RKO (cell line): ENCODE results near the gene DOCK9.
"Not testable (repeated sequence)": the region's sequence is repeated elsewhere in the genome, so short reads cannot be mapped to it uniquely, and the experiment has no call there.

Source experiments
- DNase-seq: peaks from one replicate; pipeline ENCODE4 v3.0.0-alpha.2; 2016; ENCODE audit warnings: low spot score

Gene DOCK9

GRCh38 chr13:98772794-98773452, 204.9 kb downstream of the DOCK9 start:
- DNase-seq, result no peak

DNA sequence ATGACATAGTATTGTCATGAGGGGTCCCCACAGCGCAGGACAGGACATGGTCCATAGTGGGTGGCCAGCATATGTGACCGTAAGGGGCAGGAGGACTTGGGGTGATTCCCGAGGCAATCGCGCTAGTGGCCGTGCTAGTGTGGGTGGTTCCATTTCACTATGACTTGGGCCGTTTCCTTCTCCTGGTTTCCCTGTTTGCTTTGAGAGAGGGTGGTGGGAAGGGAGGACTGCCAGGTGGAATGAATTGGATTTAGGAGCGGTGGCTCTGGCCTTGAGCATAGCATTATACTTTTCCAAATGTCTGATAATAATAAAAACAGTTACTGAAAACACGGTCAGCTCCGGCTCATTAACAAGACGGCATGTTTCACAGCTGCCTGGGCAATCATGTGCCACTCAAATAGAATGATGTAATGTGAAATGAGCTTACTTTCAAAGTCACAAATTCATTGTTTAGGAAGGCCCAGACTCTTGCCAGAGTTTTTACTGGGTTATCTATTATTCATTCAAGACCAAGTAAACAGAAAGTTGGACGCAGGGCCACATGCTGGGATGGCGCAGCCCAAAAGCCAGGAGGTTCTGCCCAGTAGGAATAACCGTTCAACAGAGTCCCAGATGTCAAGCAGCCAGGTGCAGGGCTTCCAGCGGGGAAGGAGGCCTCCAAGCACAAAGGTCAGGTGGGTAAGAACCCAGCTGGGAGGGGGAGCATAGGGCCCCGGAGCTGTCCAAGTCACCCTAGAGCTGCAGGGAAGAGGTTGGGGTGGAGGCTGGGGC, 205.8 kb downstream of the DOCK9 start:
- no peak for DNase-seq

GRCh38 chr13:98769736-98770135, 208.1 kb downstream of the DOCK9 start:
- DNase-seq, result no peak

- no peak for DNase-seq
These were observed 209.3 kb downstream of the DOCK9 start for GRCh38 chr13:98768522-98768921.

GRCh38 chr13:98766697-98767096, 211.2 kb downstream of the DOCK9 start:
- DNase-seq, result no peak

DNA sequence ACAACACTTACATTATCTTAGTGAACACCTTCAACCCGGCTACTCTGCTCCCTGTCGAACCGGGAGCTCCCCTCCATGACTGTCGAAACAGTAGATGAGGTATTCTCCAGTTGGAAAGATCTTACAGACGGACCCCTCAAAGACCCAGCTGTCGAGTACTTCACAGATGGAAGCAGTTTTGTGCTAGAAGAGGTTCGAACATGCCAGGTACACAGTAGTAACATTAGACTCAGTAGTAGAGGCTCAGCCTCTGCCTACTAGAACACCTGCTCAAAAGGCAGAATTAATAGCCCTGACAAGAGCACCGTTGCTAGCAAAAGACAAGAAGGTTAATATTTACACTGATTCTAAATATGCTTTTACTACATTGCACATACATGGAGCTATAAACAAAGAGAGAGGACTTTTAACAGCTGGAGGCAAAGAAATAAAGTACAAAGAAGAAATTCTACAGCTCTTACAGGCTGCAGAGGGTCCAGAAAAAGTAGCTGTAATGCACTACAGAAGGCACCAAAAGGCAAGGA, 211.8 kb downstream of the DOCK9 start:
- no peak for DNase-seq

GRCh38 chr13:98761986-98762616, 215.8 kb downstream of the DOCK9 start:
- no peak for DNase-seq

GRCh38 chr13:98761126-98761985, 216.5 kb downstream of the DOCK9 start:
- DNase-seq, result no peak

GRCh38 chr13:98755729-98756128, 222.1 kb downstream of the DOCK9 start:
- no peak for DNase-seq

DNA sequence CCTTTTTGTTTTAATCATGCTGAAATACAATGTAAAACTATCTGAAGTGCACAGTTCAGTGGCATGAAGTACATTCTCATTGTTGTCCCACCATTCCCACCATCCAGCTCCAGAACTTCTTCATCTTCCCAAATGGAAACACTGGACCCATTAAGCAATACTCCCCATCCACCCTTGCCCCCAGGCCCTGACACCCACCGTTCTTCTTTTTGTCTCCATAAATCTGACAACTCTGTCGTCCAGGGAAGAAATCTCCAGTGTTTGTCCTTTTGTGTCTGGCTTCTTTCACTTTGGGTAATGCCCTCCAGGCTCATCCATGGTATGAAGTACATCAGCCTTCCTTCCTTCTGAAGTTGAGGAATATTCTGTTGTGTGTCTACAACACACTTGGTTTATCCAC, 222.7 kb downstream of the DOCK9 start:
- DNase-seq, result no peak

GRCh38 chr13:98754468-98754867, 223.4 kb downstream of the DOCK9 start:
- not testable (repeated sequence) for DNase-seq

DNA sequence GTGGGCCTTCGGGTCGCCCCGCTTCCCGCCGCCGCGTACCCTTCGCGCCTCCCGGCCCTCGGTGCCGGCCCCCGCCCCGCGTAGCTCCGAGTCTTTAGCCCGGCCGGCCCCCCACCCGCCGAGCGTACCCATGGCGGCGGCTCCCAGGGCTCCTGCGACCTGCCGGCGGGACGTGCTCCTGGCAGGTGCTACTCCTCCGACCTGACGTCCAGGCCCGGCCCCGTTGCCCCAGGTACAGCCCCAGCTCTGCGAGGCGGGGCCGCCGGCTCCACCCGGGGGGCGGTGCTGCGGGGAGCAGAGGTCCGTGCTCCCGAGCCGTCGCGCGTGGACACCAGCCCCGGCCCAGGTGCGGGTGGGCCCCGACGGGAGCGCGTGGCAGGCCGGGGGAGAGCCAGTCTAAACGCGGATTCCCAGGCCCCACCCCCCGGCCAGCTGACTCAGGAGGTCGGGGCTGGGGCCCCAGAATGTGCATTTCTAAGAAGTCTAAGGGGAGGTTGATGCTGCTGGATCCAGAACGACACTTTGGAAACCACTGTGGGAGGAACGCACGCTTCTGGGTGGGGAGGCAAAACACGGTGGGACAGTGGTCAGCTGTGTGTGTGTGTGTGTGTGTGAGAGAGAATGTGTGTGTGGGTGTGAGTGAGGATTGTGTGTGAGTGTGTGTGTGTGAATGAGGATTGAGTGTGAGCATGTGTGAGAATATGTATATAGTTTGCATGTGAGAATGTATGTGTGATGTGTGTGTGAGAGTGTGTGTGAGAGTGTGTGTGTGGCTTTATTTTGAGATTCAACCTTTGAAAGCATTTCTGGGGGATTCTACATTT, 225.2 kb downstream of the DOCK9 start, which contains the start of gene SLC15A1:
Gene SLC15A1, minus strand, starts transcription at position 206 of the 824 bp plus-strand sequence. Its CDS starts 74 bp downstream, at position 132.
- no peak for DNase-seq

GRCh38 chr13:98751861-98752466, 225.9 kb downstream of the DOCK9 start:
- DNase-seq, result no peak

GRCh38 chr13:98751367-98751782, 226.5 kb downstream of the DOCK9 start:
- no peak for DNase-seq

- DNase-seq, result no peak
These were observed 228.4 kb downstream of the DOCK9 start for GRCh38 chr13:98749501-98749900.

- DNase-seq, result no peak
These were observed 230.9 kb downstream of the DOCK9 start for GRCh38 chr13:98746968-98747367.
